H1 (cell line): ENCODE data around the gene RIMBP2. TPM values are rescaled to one million over a fixed set of nuclear protein-coding genes. Genes with fewer than 3 reads are reported as not detected.

ENCODE experiments used
- CTCF ChIA-PET: fragments of 300-600 bp; sonication (Branson Sonifier 250); formaldehyde crosslinking; loops from one replicate; lab custom pipeline; 2021; ENCODE audit not compliant: partially characterized antibody; lab: Charles Lee
- POLR2A ChIA-PET: fragments of 300-600 bp; sonication (Branson Sonifier 250); formaldehyde crosslinking; loops from one replicate; lab custom pipeline; 2021; ENCODE audit warnings: inconsistent platforms; ENCODE audit not compliant: partially characterized antibody; lab: Charles Lee
- DNase-seq, 2 experiments: peaks; one replicate each; pipeline versions ENCODE4 v3.0.0 to v3.0.0-alpha.2; 2010 to 2022; ENCODE audit warnings: low spot score in 2 of 2, low read depth in 1 of 2, mixed read lengths in 1 of 2
- FAIRE-seq: peaks from 2 replicates; lab custom pipeline; 2011; peaks lifted over from hg19 to GRCh38; lab: Jason Lieb, UNC
- H2AFZ ChIP-seq: 2 replicates; pipeline ENCODE4 v1.8.1; 2012; ENCODE audit warnings: low read length, inconsistent platforms
- H2AK5ac ChIP-seq: 2 replicates; pipeline ENCODE4 v1.6.1; 2013; ENCODE audit warnings: low read depth, low read length
- H2BK120ac ChIP-seq: replicated peaks from 2 replicates; pipeline ENCODE3; 2013; ENCODE audit warnings: low read depth, low read length, inconsistent platforms
- H2BK12ac ChIP-seq: 2 replicates; pipeline ENCODE4 v1.6.1; 2013; ENCODE audit warnings: low read depth, low read length
- H2BK15ac ChIP-seq: 2 replicates; pipeline ENCODE4 v1.6.1; 2013; ENCODE audit warnings: low read length
- H2BK20ac ChIP-seq: 2 replicates; pipeline ENCODE4 v1.6.1; 2013; ENCODE audit warnings: low read length
- H2BK5ac ChIP-seq: 2 replicates; pipeline ENCODE4 v1.6.1; 2013; ENCODE audit warnings: low read depth, low read length
- H3K14ac ChIP-seq: 2 replicates; pipeline ENCODE4 v1.6.1; 2013; ENCODE audit warnings: inconsistent platforms; ENCODE audit not compliant: insufficient read length
- H3K18ac ChIP-seq: 2 replicates; pipeline ENCODE4 v1.6.1; 2013; ENCODE audit warnings: low read length; ENCODE audit errors: extremely low read depth
- H3K23ac ChIP-seq: 2 replicates; pipeline ENCODE4 v1.6.1; 2013; ENCODE audit warnings: inconsistent platforms; ENCODE audit not compliant: insufficient read length
- H3K23me2 ChIP-seq: 2 replicates; pipeline ENCODE4 v1.6.1; 2013; ENCODE audit warnings: low read depth, low read length
- H3K27ac ChIP-seq: 2 replicates; pipeline ENCODE4 v1.6.1; 2011; ENCODE audit warnings: low read depth, low read length, inconsistent platforms
- H3K27me3 ChIP-seq, 4 experiments: replicated peaks in 1 of 4; 1 replicate in 1 of 4; 2 replicates in 3 of 4; pipeline versions ENCODE4 v1.6.1 to v1.8.1; 2011 to 2013; ENCODE audit warnings: low read length in 3 of 4, mild to moderate bottlenecking in 3 of 4, inconsistent platforms in 2 of 4, mixed read lengths in 2 of 4, moderate library complexity in 1 of 4; ENCODE audit not compliant: control insufficient read depth in 3 of 4, insufficient read depth in 3 of 4; ENCODE audit errors: extremely low read depth in 1 of 4
- H3K36me3 ChIP-seq, 4 experiments: 2 replicates each; pipeline versions ENCODE4 v1.6.1 to v1.8.1; 2011 to 2013; ENCODE audit warnings: mild to moderate bottlenecking in 4 of 4, low read length in 3 of 4, moderate library complexity in 2 of 4, control low read depth in 1 of 4, inconsistent platforms in 1 of 4; ENCODE audit not compliant: insufficient read depth in 4 of 4, control insufficient read depth in 2 of 4
- H3K4ac ChIP-seq: replicated peaks from 2 replicates; pipeline ENCODE3; 2013; ENCODE audit warnings: low read length, low read depth, mixed read lengths, inconsistent platforms; ENCODE audit not compliant: insufficient read length
- H3K4me1 ChIP-seq, 4 experiments: replicated peaks in 1 of 4; 1 replicate in 1 of 4; 2 replicates in 3 of 4; pipeline versions ENCODE4 v1.6.1 to v1.8.1; 2011 to 2013; ENCODE audit warnings: low read length in 3 of 4, inconsistent platforms in 2 of 4, mixed read lengths in 1 of 4; ENCODE audit not compliant: insufficient read depth in 4 of 4, control insufficient read depth in 3 of 4
- H3K4me2 ChIP-seq, 2 experiments: 2 replicates each; pipeline versions ENCODE4 v1.6.1 to v1.8.1; 2011 to 2013; ENCODE audit warnings: low read depth in 2 of 2, low read length in 2 of 2, control low read depth in 1 of 2, inconsistent platforms in 1 of 2, mild to moderate bottlenecking in 1 of 2; ENCODE audit not compliant: insufficient read depth in 1 of 2
- H3K4me3 ChIP-seq, 4 experiments: fragments of 200-600, 300-600 bp in 1 of 4; sonication (generic), shearing (Covaris generic), sonication (Bioruptor Twin) in 1 of 4; 2 replicates each; pipeline versions ENCODE4 v1.5.1 to v1.8.1; 2011 to 2016; ENCODE audit warnings: low read length in 4 of 4, low read depth in 3 of 4, control low read depth in 2 of 4, inconsistent platforms in 2 of 4, mild to moderate bottlenecking in 2 of 4, mixed read lengths in 1 of 4, moderate library complexity in 1 of 4; ENCODE audit not compliant: insufficient read depth in 2 of 4; ENCODE audit errors: extremely low read depth in 1 of 4
- H3K56ac ChIP-seq: replicated peaks from 2 replicates; pipeline ENCODE3; 2013; ENCODE audit warnings: low read depth, mild to moderate bottlenecking, mixed read lengths, low read length, inconsistent platforms; ENCODE audit not compliant: insufficient read length
- H3K79me1 ChIP-seq: 2 replicates; pipeline ENCODE4 v1.6.1; 2013; ENCODE audit warnings: low read depth, low read length, control low read depth
- H3K79me2 ChIP-seq, 2 experiments: 2 replicates each; pipeline versions ENCODE4 v1.6.1 to v1.8.1; 2012 to 2013; ENCODE audit warnings: low read length in 2 of 2, mild to moderate bottlenecking in 2 of 2, inconsistent platforms in 1 of 2; ENCODE audit not compliant: insufficient read depth in 2 of 2, control insufficient read depth in 1 of 2
- H3K9ac ChIP-seq, 4 experiments: replicated peaks in 1 of 4; 1 replicate in 1 of 4; 2 replicates in 3 of 4; pipeline versions ENCODE4 v1.6.1 to v1.8.1; 2011 to 2013; ENCODE audit warnings: low read depth in 3 of 4, low read length in 3 of 4, control low read depth in 2 of 4, mild to moderate bottlenecking in 2 of 4, moderate library complexity in 2 of 4, inconsistent platforms in 1 of 4; ENCODE audit errors: extremely low read depth in 1 of 4
- H3K9me3 ChIP-seq, 2 experiments: 2 replicates each; pipeline versions ENCODE4 v1.6.1 to v1.8.1; 2012 to 2013; ENCODE audit warnings: mild to moderate bottlenecking in 2 of 2, moderate library complexity in 2 of 2, control low read depth in 1 of 2, inconsistent platforms in 1 of 2, low read depth in 1 of 2, low read length in 1 of 2, mixed read lengths in 1 of 2; ENCODE audit not compliant: insufficient read depth in 2 of 2
- H4K20me1 ChIP-seq, 2 experiments: replicated peaks in 1 of 2; 2 replicates each; pipeline versions ENCODE3 to v1.8.1; 2011 to 2013; ENCODE audit warnings: inconsistent platforms in 2 of 2, low read length in 2 of 2, mild to moderate bottlenecking in 1 of 2; ENCODE audit not compliant: insufficient read depth in 2 of 2, control insufficient read depth in 1 of 2
- H4K5ac ChIP-seq: 2 replicates; pipeline ENCODE4 v1.6.1; 2013; ENCODE audit warnings: low read length, low read depth, mixed read lengths, inconsistent platforms; ENCODE audit not compliant: insufficient read length
- H4K8ac ChIP-seq: 2 replicates; pipeline ENCODE4 v1.8.0; 2013; ENCODE audit warnings: mild to moderate bottlenecking, moderate library complexity, low read length, inconsistent platforms; ENCODE audit not compliant: insufficient read depth; ENCODE audit errors: extremely low read depth
- H4K91ac ChIP-seq: replicated peaks from 2 replicates; pipeline ENCODE3; 2013; ENCODE audit warnings: low read length, mixed read lengths, inconsistent platforms; ENCODE audit not compliant: insufficient read length
- CBX8 ChIP-seq: fragments of 300-800, 300-1000 bp; sonication (generic); IDR thresholded peaks from 2 replicates; pipeline ENCODE4 v1.7.1; 2016; ENCODE audit warnings: low read depth, low read length, borderline replicate concordance
- HDAC2 ChIP-seq, 2 experiments: fragments of 300-600 bp in 1 of 2; sonication (generic) in 1 of 2; IDR thresholded peaks; 2 replicates each; pipeline ENCODE4 v1.6.1; 2011 to 2012; ENCODE audit warnings: low read depth in 2 of 2, low read length in 2 of 2, mild to moderate bottlenecking in 2 of 2, moderate library complexity in 2 of 2, borderline replicate concordance in 1 of 2, inconsistent platforms in 1 of 2
- HDAC6 ChIP-seq: IDR thresholded peaks from one replicate; pipeline ENCODE4 v1.7.1; 2012; ENCODE audit warnings: low read depth, mild to moderate bottlenecking, inconsistent platforms, low read length, moderate library complexity
- JUND ChIP-seq: IDR thresholded peaks from 2 replicates; pipeline ENCODE4 v1.6.1; 2011; ENCODE audit warnings: mild to moderate bottlenecking, improper control_type of control experiment, low read length
- KDM4A ChIP-seq: IDR thresholded peaks from one replicate; pipeline ENCODE4 v1.7.1; 2012; ENCODE audit warnings: low read depth, mild to moderate bottlenecking, moderate library complexity, low read length, inconsistent platforms; ENCODE audit not compliant: severe bottlenecking
- KDM5A ChIP-seq: fragments of 200-600 bp; IDR thresholded peaks from 2 replicates; pipeline ENCODE4 v1.7.1; 2012; ENCODE audit warnings: mild to moderate bottlenecking, low read length, inconsistent platforms, mixed read lengths
- POLR2A ChIP-seq, 2 experiments: IDR thresholded peaks; 1 replicate in 1 of 2; 2 replicates in 1 of 2; pipeline ENCODE4 v1.6.1; 2011; ENCODE audit warnings: low read depth in 2 of 2, low read length in 2 of 2, mild to moderate bottlenecking in 2 of 2; ENCODE audit errors: control extremely low read depth in 1 of 2
- POU5F1 ChIP-seq: IDR thresholded peaks from 2 replicates; pipeline ENCODE4 v1.6.1; 2011; ENCODE audit warnings: low read depth, mild to moderate bottlenecking, low read length, moderate library complexity
- RAD21 ChIP-seq, 2 experiments: IDR thresholded peaks in 1 of 2; conservative IDR thresholded peaks in 1 of 2; 2 replicates each; pipeline ENCODE4 v1.6.1; 2011; ENCODE audit warnings: low read depth in 2 of 2, low read length in 2 of 2, improper control_type of control experiment in 1 of 2, inconsistent platforms in 1 of 2, mild to moderate bottlenecking in 1 of 2, moderate library complexity in 1 of 2
- RBBP5 ChIP-seq: IDR thresholded peaks from 2 replicates; pipeline ENCODE4 v1.7.1; 2012; ENCODE audit warnings: low read depth, mild to moderate bottlenecking, inconsistent platforms, low read length, moderate library complexity, borderline replicate concordance
- RXRA ChIP-seq: IDR thresholded peaks from 2 replicates; pipeline ENCODE4 v1.6.1; 2011; ENCODE audit warnings: low read depth, mild to moderate bottlenecking, low read length, moderate library complexity; ENCODE audit not compliant: insufficient read depth
- SAP30 ChIP-seq: fragments of 300-600 bp; sonication (generic); IDR thresholded peaks from 2 replicates; pipeline ENCODE4 v1.7.1; 2012; ENCODE audit warnings: low read length, moderate library complexity, mild to moderate bottlenecking, inconsistent platforms; ENCODE audit not compliant: insufficient read depth, insufficient replicate concordance
- SP1 ChIP-seq: IDR thresholded peaks from 2 replicates; pipeline ENCODE4 v1.6.1; 2011; ENCODE audit warnings: low read depth, low read length
- TAF7 ChIP-seq: optimal IDR thresholded peaks from 2 replicates; pipeline ENCODE3; 2011; ENCODE audit warnings: low read depth, mild to moderate bottlenecking, inconsistent platforms, low read length, moderate library complexity, borderline replicate concordance
- WGBS, 2 experiments: shearing (Covaris generic) in 1 of 2; methylation state at CpG; one replicate each; pipeline versions ENCODE4 v1.1.6 to v1.1.7; 2013 to 2015; ENCODE audit warnings: low lambda C conversion rate in 2 of 2, mixed read lengths in 2 of 2, inconsistent platforms in 1 of 2, low coverage in 1 of 2, missing lambda C conversion rate in 1 of 2; ENCODE audit not compliant: insufficient replicate concordance in 2 of 2, insufficient coverage in 1 of 2, insufficient read length in 1 of 2; ENCODE audit errors: extremely low coverage in 1 of 2, missing lambda C conversion rate in 1 of 2; 5-methylcytosine and 5-hydroxymethylcytosine counted together
- polyA plus RNA-seq, 7 experiments: library from polyadenylated mRNA; depleted of rRNA in 3 of 7; stranded (reverse) in 5 of 7; unstranded in 2 of 7; fragments of >200 nt in 5 of 7; fragments of 200-250 nt in 2 of 7; gene quantifications; 1 replicate in 5 of 7; 2 replicates in 1 of 7; 4 replicates in 1 of 7; pipeline versions ENCODE4 v1.2.1 to v1.2.3, GENCODE V29; 2011 to 2013; ENCODE audit warnings: missing spikeins in 2 of 7, mixed read lengths in 2 of 7
- total RNA-seq: library from RNA; stranded (reverse); fragmentation: NEBNext Ultra II Directional; extraction: Animal tissue kit (Norgen Biotek cat#: 25700); gene quantifications from 2 replicates; pipeline ENCODE4 v1.2.1, GENCODE V29; 2021

Gene RIMBP2
- total and polyA plus RNA-seq, 2 of the 8 experiments (the other 6 are each of a cell fraction or from before 2014, with no cell fraction given) = 0.18 to 0.65 TPM

- Histone ChIP-seq H3K14ac (no peak overlapping the region), H3K9me3 (peaks cover 0 to 3% of the 10 kb centered on the region in 2 experiments; a peak in 2 of 4 replicates), H2AFZ (no peak overlapping the region), H3K4me3 (no peak overlapping the region), H2BK20ac (no peak overlapping the region), H3K27me3 (no peaks in the 10 kb centered on the region), H3K23me2 (no peaks in the 10 kb centered on the region), H2BK5ac (no peak overlapping the region), H2AK5ac (no peak overlapping the region), H3K4ac (no peak overlapping the region), H3K9ac (no peak overlapping the region), H3K36me3 (no peaks in the 10 kb centered on the region), H3K18ac (no peak overlapping the region), H4K20me1 (no peaks in the 10 kb centered on the region), H3K79me2 (no peaks in the 10 kb centered on the region), H3K27ac (no peak overlapping the region), H3K23ac (no peak overlapping the region), H2BK120ac (no peak overlapping the region), H4K91ac (no peak overlapping the region), H3K4me1 (peaks cover 7 to 15% (median 8%) of the 10 kb centered on the region in 4 experiments), H2BK12ac (no peak overlapping the region), H4K5ac (no peak overlapping the region), H3K79me1 (no peaks in the 10 kb centered on the region), H2BK15ac (no peak overlapping the region), H3K4me2 (no peak overlapping the region), H3K56ac (no peak overlapping the region), H4K8ac (no peak overlapping the region)
- FAIRE-seq = no peak
- POLR2A ChIA-PET = no interaction called here
- DNase-seq = no peak
- 93% methylated on average over 3 of the region's 3 CpGs; no CpG with 5 or more reads in 1 of the 2 experiments for WGBS, 2 experiments
- CTCF ChIA-PET = interaction anchor here (0.5 to 2.4 kb wide), 4 partner anchors 11 to 1401 kb away, joined by 3 to 11 read pairs (median 3); no protein-coding TSS in a partner anchor
- TF ChIP-seq RBBP5 = no peak
- no peak for TF ChIP-seq KDM5A
- TF ChIP-seq KDM4A = no peak
- no peak for TF ChIP-seq SAP30
- TF ChIP-seq POLR2A (IDR thresholded peaks at IDR 0.05; ENCODE audit: control extremely low read depth in 1 of 2, low read depth in 2 of 2, low read length in 2 of 2) = no peak
- no peak for TF ChIP-seq RXRA
- TF ChIP-seq TAF7 = no peak
- no peak for TF ChIP-seq SP1
- TF ChIP-seq JUND = no peak
- no peak for TF ChIP-seq CBX8
- no peak for TF ChIP-seq POU5F1
- TF ChIP-seq RAD21 (IDR thresholded peaks at IDR 0.05 in 1 of 2, conservative IDR thresholded peaks at IDR 0.05 in 1 of 2; ENCODE audit: low read depth in 2 of 2, low read length in 2 of 2) = no peak
- TF ChIP-seq HDAC2 (IDR thresholded peaks at IDR 0.05; ENCODE audit: borderline replicate concordance in 1 of 2, low read depth in 2 of 2, low read length in 2 of 2) = no peak
- no peak for TF ChIP-seq HDAC6
These were observed 198.5 kb downstream of the RIMBP2 start for GRCh38 chr12:130517588-130517987.
